Stimulated activated CD8-positive, alpha-beta memory T cell treated with anti-CD3 and anti-CD28 coated beads, Interleukin-4, amount 100 ng/mL, for 24 hours (primary cell): ENCODE measurements around the gene AGTPBP1.

ENCODE experiments used
- DNase-seq: peaks from one replicate; pipeline ENCODE4 v3.0.0-alpha.2; 2020; ENCODE audit warnings: low read depth

The AGTPBP1 gene

DNA sequence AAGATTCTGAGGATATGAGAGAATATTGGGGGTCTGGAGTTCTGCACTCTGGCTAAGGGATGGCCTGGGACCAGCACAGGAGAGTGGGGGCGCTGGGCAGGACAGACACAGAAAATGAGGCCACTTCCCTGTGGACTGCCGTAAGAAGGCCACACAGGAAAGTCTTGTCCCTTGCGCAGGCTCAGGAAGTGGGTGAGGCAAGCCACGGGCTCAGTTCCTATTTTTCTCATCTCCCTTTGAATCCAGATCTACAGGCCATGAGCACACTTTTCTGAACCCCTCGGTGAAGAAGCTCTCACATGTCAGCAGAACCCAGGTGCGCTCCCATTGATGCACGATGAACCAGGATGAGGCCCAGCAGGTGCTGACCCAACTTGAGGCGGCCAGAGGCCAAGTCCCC, 207.4 kb downstream of the AGTPBP1 start:
- no peak for DNase-seq

DNA sequence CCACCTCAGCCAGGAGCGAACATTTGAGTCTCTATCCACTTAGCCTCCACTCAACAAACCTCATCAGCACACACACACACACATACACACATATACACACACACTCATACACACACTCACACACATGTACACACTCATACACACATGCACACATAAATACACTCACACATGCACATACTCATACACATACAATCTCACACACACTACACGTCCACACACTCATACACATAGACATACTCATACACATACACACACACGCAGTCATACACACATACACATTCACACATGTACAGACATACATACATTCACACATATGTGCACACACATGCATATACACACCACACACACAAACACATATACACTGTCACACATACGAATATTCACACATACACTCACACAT, 208.2 kb downstream of the AGTPBP1 start:
- DNase-seq, result no peak

DNA sequence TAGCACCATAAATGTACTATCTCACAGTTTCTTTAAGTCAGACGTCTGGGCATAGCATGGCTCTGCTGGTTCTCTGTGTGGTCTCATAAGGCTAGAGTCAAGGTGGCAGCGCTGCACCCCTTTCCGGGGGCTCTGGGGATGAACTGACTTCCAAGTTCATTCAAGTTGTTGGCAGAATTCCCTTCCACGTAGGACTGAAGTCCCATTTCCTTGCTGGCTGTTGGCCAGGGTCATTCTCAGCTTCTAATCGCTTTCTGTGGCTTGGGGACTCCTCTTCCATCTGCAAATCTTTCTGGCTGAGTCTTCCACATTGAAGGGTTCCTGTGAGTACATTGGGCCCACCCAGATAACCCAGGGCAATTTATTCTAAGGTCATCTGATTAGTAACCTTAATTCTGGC, 211.0 kb downstream of the AGTPBP1 start:
- DNase-seq, result no peak

DNA sequence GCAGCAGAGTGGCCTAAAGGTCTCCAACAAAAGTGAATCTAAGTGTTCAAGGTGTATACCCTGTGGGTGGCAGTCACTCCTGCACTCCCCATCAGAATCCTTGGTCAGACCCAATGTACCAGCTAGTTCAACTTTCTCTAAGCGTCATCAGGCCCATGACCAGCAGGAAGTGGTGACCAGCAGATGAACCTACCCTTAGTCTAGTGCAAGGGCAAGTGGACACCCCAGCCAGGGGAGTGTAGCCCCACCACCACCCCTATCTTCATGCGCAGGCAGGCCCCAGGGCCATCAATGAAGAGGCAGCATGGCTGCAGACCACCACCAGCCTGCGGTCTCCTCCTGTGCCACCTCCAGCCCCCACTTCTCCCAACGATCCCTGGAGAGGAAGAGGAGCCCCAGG, 213.1 kb downstream of the AGTPBP1 start:
- no peak for DNase-seq

DNA sequence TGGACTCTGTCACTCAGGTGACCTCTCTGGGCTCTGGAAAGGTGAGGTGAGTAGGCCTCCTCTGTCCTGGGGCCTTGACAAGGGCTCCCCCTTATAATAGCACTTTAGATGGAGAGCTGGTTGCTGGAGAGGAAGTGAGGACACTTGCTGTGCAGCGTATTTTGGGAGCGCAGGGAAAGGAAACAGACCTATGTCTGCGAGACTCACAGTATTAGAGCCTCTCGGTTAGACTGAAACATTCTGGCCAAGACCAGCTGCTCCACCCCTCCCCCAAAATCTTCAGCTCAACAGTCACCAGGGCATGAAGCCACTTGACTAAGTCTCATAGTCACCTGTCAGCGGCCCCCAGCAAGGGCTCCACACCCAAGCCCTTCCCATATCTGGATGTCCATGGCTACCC, 213.6 kb downstream of the AGTPBP1 start:
- no peak for DNase-seq

DNA sequence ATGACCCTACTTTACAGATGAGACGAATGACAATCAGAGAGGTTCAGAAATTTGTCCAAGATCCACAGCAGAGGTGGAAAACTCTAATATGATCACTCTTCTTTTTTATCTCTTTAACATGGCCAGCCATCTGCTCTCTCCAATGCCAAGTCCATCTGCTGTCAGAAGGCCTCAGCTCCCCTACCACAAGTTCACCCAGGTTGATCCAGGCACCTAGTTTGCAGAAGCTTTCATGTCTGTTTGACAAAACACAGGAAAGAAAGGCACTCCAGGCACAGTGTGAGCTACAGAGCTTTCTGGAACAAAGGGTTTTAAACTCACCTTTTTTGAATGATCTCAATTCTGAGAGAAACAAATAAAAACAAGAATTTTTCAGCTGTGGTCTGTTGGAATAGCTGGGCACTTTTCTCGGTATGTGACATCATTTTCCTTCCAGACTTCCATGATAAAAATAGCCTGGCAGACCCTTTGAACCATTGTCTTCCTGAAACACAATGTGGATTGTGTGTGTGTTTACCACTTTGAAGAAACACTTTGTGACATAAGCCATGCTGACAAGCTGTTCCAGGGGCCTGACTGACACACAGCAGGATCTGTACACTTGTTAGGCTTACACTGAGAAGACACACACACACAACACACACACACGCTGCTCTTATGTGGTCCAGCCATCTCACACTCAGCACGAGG, 214.3 kb downstream of the AGTPBP1 start:
- DNase-seq, result no peak

DNA sequence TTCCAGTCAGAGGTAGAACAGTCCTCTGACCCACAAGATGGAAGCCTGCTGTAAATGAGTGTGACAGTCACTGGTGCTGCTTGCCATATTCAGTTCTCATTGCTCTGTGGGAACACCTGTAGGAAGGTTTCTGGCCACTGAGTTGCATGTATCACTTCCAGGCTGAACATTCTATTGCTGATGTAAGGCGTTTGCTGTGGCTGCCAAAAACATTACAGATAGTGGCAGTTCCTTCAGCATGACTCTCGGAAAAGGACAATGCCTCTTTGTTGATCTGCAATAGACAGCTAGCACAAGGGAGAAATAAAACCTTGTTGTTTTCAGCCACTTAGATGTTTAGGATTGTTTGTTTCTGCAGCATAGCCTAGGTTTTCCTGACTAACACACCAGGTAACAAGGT, 217.2 kb downstream of the AGTPBP1 start:
- no peak for DNase-seq

DNA sequence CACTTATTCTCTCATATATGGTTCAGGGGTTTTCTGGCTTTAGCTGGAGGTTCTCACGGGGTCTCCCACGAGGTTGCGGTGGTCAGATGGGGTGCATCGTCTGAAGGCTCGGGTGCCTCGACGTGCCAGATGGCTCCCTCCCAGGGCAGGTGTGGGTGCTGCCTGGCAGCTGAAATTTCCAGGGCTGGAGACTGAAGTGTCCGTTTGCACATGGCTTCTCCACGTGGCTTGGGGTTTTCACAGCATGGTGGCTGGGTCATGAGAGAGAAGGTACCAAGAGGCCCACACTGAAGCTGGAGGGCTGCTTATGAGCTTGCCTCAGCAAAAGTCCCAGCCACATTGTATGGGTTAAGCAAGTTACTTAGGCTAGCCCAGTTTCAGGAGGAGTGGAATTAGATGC, 218.6 kb downstream of the AGTPBP1 start:
- no peak for DNase-seq

DNA sequence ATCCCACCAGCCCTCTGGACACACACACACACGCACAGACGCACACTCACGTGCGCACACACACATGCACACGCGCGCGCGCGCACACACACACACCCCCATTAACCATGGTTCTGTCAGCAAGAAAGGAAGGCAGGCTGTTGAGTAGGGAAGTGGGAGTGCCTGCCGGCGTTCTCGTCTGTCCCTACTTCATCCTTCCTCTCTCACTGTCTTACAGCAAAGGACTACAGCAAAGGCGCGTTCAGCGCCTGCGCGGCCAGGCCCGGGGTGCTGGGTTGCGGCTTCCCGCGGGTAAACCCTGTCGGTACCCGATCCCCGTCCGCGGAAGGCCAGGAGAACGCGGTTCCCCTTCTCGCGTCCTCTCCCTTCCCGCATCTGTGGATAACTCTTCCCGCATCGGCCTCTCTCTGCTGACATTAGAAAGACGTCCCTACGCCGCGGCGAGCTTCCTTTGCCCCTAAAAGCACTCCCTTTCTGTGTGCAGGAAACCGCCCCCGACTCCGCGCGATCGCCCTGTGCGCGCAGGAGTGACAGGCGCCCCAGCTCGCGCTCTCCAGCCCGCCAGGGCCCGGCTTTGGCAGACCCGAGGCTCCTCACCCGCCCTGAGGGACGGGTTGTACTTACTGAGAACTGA, 219.2 kb downstream of the AGTPBP1 start:
- peak; percentile 7 for DNase-seq

DNA sequence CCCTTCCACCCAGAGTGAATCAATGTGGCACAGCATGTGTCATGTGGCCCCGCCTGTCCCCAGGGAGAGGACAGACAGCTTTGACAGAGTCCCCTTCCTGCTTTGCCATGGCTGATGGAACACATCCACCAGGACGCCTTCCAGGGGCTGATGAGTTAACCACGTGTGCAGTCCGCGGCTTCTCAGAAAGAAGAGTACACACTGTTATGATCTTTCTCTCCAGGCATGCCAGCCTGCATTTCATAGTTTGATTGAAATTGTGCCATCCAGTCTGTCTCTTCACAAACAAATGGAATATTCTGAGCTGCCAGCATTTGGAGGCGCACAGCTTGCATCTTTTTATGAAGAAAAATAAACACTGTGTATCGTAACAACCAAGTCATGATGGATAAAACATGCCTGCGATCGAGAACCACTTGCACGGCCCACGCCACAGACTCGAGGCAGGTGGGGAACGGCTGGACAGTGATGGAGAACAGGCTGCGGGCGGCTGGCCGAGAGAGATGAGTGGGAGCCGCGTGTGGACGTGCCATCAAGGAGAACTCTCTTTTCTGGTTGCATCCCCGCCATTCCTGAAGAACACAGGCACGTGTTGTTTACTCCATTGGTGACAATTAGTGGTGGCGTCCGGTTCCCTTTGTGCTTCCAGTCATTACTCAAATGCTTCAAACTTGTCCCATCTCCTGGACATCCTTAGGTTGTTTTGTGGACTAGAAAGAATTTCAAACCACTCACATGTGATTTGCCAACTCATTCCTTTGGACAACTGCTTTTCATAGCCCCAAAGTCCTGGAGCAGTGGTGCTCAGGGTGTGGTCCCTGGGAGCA, 220.2 kb downstream of the AGTPBP1 start:
- no peak for DNase-seq

DNA sequence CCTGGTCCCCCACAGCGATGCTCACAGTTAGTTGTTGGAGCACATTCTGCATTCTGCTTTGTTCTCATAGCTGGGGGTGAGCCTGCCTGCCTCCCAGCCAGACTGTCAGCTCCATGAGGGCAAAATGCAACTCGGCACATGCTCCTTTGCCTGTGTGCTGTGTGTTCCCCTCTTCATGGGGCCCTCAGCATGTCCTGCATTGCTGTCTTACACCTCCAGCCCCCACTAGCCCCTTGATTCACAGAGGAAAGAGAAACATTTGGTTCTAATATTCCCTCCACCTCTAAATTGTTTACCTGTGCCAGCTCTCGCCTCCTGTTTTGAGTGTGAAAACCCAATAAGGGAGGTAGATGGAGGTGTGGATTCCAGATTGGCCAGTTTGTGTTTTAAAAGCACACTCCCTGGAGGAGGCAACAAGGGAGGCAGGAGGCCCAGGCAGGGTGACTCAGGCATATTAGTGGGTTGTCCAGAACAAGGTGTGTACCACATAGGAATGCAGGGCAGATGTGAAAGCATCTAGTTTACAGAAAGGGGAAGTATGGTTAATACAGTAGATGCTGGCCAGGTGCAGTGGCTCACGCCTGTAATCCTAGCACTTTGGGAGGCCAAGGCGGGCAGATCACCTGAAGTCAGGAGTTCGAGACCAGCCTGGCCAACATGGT, 224.6 kb downstream of the AGTPBP1 start:
- DNase-seq, result no peak

DNA sequence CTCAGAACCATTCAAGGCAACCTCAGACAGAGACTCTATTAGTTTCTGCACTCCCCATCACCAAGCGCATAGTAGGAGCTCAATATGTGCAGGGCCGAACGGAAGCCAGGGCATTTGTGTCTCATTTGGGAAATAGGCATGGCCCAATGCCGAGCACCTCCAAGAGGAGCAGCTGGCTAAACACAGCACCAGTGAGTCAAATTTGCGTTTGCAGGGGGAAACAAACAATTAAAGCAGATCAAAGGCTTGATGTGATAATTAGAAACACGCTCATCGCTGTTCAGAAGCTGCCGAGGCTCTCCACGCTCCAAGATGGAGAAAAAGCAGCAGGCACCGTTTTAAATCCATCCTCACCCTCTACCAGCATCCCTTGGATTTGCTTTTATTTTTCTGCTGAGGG, 225.3 kb downstream of the AGTPBP1 start:
- no peak for DNase-seq

DNA sequence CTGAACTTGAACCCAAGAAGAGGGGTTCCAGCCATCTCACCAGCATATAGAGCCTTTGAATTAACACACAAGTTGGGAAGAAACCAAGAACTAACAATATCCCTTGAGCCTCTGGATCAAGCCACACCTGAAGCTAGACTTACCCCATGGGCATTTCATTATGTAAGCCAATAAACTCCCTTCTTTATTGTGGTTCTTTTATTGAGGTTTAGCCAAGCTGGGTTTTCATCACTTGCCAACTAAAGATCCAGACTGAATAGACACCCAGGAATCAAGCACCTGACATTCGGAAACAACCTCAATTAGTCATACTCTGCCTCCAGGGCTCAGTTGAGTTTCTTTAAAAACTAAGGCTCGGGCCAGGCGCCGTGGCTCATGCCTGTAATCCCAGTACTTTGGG, 226.7 kb downstream of the AGTPBP1 start:
- DNase-seq, result no peak

DNA sequence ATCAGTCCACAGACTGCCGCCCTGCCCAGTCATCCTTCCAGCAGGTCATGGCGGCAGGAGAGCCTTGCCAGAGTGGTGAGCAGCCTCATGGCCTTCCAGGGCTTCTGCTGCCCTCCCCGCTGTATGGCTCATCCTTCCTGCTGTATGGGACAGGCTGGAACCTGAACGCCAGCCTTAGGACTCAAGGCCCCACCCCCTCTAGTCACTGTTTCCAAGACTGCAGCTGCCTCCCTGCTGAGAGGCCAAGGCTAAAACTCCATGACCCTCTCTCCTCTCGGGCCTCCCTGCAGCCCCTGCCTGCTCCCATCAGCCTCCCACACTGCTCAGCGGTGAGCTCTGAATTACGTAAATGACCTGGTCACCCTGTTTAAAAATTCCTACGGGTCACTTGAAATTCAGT, 227.5 kb downstream of the AGTPBP1 start:
- DNase-seq, result no peak

DNA sequence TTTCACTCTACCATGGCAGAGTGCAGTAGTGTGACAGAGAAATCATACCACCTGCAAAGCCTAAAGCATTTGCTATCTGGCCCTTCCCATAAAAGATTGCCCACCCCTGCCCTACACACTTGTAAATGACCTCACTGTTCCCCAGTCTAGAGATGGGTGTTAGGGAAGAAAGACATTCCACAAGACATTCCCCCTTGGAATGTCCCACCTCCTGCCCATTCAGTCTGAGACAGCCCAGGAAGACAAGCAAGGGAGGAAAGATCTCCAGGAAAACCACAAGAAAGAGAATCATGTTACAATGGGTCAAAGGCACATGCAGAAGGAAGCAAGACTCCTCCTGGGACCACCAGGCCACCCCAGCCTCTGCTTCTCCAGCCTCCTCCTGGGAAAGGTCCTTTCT, 230.0 kb downstream of the AGTPBP1 start:
- DNase-seq, result no peak

DNA sequence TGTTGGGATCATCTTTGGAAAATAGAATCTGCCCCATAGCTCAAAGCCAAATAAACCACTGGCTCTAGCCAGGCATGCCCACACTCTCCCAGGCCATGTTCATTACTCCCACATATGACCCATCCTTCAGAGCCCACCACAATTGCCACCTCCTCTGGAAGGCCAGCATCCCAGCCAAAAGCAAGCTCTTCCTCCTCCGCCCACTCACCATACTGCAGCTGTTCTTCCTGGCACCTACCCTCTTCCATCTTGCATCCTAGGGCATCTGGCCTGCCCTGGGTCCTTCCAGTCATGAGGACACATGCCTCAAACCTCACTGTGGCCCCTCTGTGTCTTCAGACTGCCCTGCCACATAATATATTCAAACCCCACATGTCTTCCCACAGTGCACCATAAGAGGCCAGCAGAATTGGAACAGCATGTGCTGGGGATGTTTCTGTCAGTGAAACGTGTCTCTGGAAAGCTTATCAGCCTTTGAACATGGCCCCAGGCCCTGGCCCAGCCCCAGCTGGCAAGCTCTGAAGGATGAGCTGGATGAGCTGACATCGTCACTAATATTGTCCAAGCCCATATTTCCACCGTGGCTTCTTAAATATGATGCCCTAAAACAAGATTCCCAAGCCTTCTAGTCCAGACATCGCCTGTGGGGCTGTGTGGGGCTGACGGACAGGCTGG, 230.8 kb downstream of the AGTPBP1 start:
- no peak for DNase-seq

DNA sequence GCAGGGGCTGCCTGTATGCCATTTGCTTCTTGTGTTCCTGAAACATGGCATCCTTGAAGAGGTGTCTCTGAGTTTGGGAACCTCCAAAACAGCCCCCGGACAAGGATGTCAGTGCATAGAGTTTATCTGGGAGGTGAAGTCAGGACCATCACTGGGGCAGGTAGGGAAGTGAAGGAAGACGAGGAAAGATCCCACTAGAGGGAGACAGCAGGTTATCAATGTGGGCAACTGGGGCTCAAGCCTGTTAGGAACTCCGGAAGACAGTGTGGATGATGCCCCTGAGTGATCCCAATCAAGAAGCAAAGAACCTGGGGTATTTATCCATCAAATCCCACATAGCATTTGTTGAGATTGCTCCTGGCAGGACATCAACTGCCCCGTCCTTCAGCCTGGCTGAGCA, 233.1 kb downstream of the AGTPBP1 start:
- DNase-seq, result no peak

DNA sequence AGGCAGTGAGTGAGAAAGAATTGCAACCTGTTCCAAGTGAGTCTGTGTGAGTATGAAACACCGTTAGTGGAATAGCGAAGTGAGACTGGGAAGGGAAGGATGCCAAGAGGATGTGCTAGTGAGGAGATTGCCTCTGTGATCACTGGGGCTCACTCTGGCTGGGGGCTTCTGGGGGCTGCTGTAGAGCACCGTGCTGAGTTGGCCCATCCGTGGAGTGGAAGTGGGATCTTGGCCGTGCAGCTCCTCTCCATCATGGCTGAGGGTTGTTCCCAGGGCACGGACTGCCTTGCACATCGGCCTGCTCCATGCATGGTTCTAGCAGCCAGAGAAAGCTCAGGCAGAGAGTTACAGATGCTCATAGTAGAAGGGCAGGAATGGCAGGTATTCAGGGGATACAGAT, 236.1 kb downstream of the AGTPBP1 start:
- DNase-seq, result no peak

DNA sequence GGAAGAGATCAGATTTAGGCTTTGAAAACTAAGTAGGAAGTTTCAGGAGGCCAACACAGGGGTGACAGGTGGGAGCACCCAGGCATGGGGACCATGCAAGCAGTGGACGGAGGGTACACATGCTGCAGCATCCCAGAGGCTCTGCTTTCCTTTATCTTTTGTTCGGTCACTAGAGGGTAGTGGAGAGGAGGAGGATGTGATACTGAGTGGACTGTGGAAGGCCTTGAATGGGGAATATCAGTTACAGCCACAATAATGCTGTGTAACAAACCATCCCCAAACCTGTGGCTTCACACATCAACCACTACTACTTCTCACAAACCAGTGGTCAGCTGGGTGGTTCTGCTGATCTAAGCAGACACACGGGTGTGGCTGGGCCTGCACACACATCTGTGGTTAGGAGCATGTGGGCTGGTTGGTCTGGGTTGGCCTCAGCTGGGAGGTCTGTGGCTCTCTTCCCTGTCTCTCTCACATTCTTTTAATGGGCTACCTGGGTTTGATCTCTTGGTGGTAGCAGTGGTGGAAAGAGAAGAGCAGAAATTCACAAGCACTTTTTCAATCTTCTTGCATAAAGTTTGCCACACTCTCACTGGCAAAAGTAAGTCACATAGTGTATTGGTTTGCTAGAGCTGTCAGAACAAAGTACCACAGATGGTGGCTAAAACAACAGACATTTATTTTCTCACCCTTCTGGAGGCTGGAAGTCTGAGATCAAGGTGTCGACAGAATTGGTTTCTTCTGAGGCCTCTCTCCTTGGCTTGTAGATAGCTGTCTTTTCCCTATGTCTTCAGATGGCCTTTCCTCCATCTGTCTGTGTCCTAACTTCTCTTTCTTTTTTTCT, 238.7 kb downstream of the AGTPBP1 start:
- DNase-seq, result no peak

DNA sequence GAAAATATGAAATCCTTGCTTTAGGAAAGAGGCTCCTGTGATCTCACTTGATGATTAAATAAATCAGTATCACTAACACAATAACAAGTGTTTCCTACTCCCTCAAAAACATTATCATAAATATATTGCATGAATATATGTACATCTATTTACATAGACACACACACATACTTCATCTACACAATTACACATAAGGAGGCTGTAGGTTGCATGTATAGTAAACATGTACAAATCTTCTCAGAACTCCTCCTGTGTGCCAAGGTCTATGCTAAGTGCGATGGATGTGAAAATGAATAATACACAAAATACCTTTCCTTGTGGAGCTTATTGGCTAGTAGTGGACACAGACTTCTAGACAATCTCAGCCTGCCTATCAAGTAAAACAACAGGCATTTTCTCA, 239.9 kb downstream of the AGTPBP1 start:
- DNase-seq, result no peak

DNA sequence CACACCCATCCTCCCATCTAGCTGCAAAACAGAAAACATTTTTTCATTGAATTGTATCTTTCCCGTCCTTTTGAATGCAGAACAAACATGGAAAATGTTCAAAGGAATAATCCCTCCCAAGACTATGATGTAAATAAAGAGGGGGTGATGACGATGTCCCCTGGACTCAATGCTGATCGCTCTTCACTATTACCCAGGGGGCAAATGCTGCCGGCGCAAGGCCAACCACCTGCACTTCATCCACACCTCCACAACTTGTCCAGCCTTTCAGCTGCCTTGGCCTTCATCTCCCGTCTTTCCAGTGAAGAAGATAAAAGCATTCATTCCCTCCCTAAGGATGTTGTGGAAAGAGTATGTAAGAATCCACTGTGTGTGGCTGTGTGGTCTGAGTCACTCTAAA, 240.3 kb downstream of the AGTPBP1 start:
- DNase-seq, result no peak
